CD14-positive monocyte (primary cell): ENCODE results near the gene TACR1. TPM values are rescaled to one million over a fixed set of nuclear protein-coding genes. Genes with fewer than 3 reads are reported as not detected.

Experiments used
- DNase-seq, 3 donors: peaks; one replicate each; pipeline ENCODE4 v3.0.0-alpha.2; 2011 to 2022
- H2AFZ ChIP-seq: 2 replicates; pipeline ENCODE4 v1.6.0; 2012; ENCODE audit warnings: mild to moderate bottlenecking, low read depth, low read length, inconsistent platforms; ENCODE audit not compliant: insufficient read depth, poor library complexity, severe bottlenecking
- H3K27ac ChIP-seq, 2 donors: 1 replicate in 1 of 2; 2 replicates in 1 of 2; pipeline ENCODE4 v1.5.1; 2012 to 2013; ENCODE audit warnings: low read length in 2 of 2, control low read depth in 1 of 2, inconsistent platforms in 1 of 2, low read depth in 1 of 2, mild to moderate bottlenecking in 1 of 2
- H3K27me3 ChIP-seq, 2 donors: one replicate each; pipeline versions ENCODE4 v1.6.0 to v1.6.1; 2011 to 2013; ENCODE audit warnings: low read length in 2 of 2; ENCODE audit not compliant: control insufficient read depth in 2 of 2, insufficient read depth in 2 of 2
- H3K36me3 ChIP-seq, 2 donors: replicated peaks in 1 of 2; 1 replicate in 1 of 2; 2 replicates in 1 of 2; pipeline versions ENCODE4 v1.5.1 to v1.6.1; 2012 to 2013; ENCODE audit warnings: low read length in 2 of 2, control low read depth in 1 of 2, inconsistent platforms in 1 of 2, mild to moderate bottlenecking in 1 of 2; ENCODE audit not compliant: insufficient read depth in 2 of 2, control insufficient read depth in 1 of 2
- H3K4me1 ChIP-seq, 2 donors: 1 replicate in 1 of 2; 2 replicates in 1 of 2; pipeline versions ENCODE4 v1.5.1 to v1.6.1; 2012 to 2013; ENCODE audit warnings: low read length in 2 of 2, control low read depth in 1 of 2, inconsistent platforms in 1 of 2, mild to moderate bottlenecking in 1 of 2, moderate library complexity in 1 of 2; ENCODE audit not compliant: insufficient read depth in 2 of 2, control insufficient read depth in 1 of 2
- H3K4me2 ChIP-seq: replicated peaks from 2 replicates; pipeline ENCODE3; 2012; ENCODE audit warnings: low read length, moderate library complexity, mild to moderate bottlenecking; ENCODE audit not compliant: poor library complexity, severe bottlenecking; ENCODE audit errors: extremely low read depth
- H3K4me3 ChIP-seq, 3 experiments: fragments of 200-600 bp in 1 of 3; sonication (generic) in 1 of 3; replicated peaks in 1 of 3; 1 replicate in 2 of 3; 2 replicates in 1 of 3; pipeline ENCODE4 v1.5.1; 2011 to 2013; ENCODE audit warnings: low read length in 3 of 3, mild to moderate bottlenecking in 3 of 3, control low read depth in 2 of 3, low read depth in 2 of 3, inconsistent platforms in 1 of 3, moderate library complexity in 1 of 3
- H3K79me2 ChIP-seq: 2 replicates; pipeline ENCODE4 v1.6.0; 2012; ENCODE audit warnings: mild to moderate bottlenecking, control low read depth, inconsistent platforms, low read length, moderate library complexity; ENCODE audit not compliant: insufficient read depth
- H3K9ac ChIP-seq: 2 replicates; pipeline ENCODE4 v1.6.0; 2017; ENCODE audit warnings: low read length, mild to moderate bottlenecking; ENCODE audit not compliant: insufficient read depth, poor library complexity, severe bottlenecking
- H3K9me3 ChIP-seq, 2 donors: replicated peaks in 1 of 2; 1 replicate in 1 of 2; 2 replicates in 1 of 2; pipeline versions ENCODE4 v1.5.1 to v1.6.1; 2012 to 2013; ENCODE audit warnings: low read length in 2 of 2, control low read depth in 1 of 2; ENCODE audit not compliant: control insufficient read depth in 1 of 2, insufficient read depth in 1 of 2
- H4K20me1 ChIP-seq: 2 replicates; pipeline ENCODE4 v1.6.0; 2012; ENCODE audit warnings: mild to moderate bottlenecking, low read length, control low read depth, moderate library complexity; ENCODE audit not compliant: insufficient read depth
- H3K27ac Mint-ChIP-seq, 7 donors: one replicate each; pipeline ENCODE4 v1.8.0; 2020; ENCODE audit warnings: mild to moderate bottlenecking in 7 of 7, mixed read lengths in 7 of 7, moderate library complexity in 6 of 7, inconsistent platforms in 2 of 7
- H3K27me3 Mint-ChIP-seq, 3 donors: one replicate each; pipeline ENCODE4 v1.8.0; 2021 to 2022; ENCODE audit warnings: low read depth in 3 of 3, mild to moderate bottlenecking in 3 of 3, mixed read lengths in 3 of 3, moderate library complexity in 3 of 3, inconsistent platforms in 1 of 3
- H3K36me3 Mint-ChIP-seq, 2 donors: one replicate each; pipeline ENCODE4 v1.8.0; 2020; ENCODE audit warnings: mixed read lengths in 2 of 2, inconsistent platforms in 1 of 2, mild to moderate bottlenecking in 1 of 2
- H3K4me1 Mint-ChIP-seq: one replicate; pipeline ENCODE4 v1.8.0; 2020; ENCODE audit warnings: mild to moderate bottlenecking, mixed read lengths
- H3K4me3 Mint-ChIP-seq, 2 donors: one replicate each; pipeline ENCODE4 v1.8.0; 2020; ENCODE audit warnings: mild to moderate bottlenecking in 2 of 2, mixed read lengths in 2 of 2, moderate library complexity in 1 of 2
- H3K9me3 Mint-ChIP-seq, 7 donors: one replicate each; pipeline ENCODE4 v1.8.0; 2020 to 2022; ENCODE audit warnings: mixed read lengths in 7 of 7, mild to moderate bottlenecking in 6 of 7, moderate library complexity in 6 of 7, inconsistent platforms in 2 of 7
- CTCF ChIP-seq: fragments of 200-600 bp; IDR thresholded peaks from one replicate; pipeline ENCODE4 v1.8.0; 2022; ENCODE audit warnings: antibody characterized with exemption, mild to moderate bottlenecking
- WGBS: methylation state at CpG from one replicate; pipeline ENCODE4 v1.1.5; 2013; ENCODE audit warnings: missing lambda C conversion rate; ENCODE audit not compliant: insufficient coverage; 5-methylcytosine and 5-hydroxymethylcytosine counted together
- intact Hi-C, 2 donors: fragments of 100-400 bp; cut with micrococcal nuclease; formaldehyde crosslinking; loops; one replicate each; pipeline versions ENCODE4 v1.15.0 to v1.15.1; 2023
- polyA plus RNA-seq, 3 donors: library from polyadenylated mRNA; depleted of rRNA in 1 of 3; unstranded in 2 of 3; stranded (reverse) in 1 of 3; fragments of 300-500 nt in 2 of 3; fragments of >200 nt in 1 of 3; fragmentation: Illumina TruSeq in 2 of 3; gene quantifications; 1 replicate in 2 of 3; 2 replicates in 1 of 3; pipeline ENCODE4 v1.2.3, GENCODE V29; 2012 to 2021

The TACR1 gene
- polyA plus RNA-seq, 3 donors, result not detected

DNA sequence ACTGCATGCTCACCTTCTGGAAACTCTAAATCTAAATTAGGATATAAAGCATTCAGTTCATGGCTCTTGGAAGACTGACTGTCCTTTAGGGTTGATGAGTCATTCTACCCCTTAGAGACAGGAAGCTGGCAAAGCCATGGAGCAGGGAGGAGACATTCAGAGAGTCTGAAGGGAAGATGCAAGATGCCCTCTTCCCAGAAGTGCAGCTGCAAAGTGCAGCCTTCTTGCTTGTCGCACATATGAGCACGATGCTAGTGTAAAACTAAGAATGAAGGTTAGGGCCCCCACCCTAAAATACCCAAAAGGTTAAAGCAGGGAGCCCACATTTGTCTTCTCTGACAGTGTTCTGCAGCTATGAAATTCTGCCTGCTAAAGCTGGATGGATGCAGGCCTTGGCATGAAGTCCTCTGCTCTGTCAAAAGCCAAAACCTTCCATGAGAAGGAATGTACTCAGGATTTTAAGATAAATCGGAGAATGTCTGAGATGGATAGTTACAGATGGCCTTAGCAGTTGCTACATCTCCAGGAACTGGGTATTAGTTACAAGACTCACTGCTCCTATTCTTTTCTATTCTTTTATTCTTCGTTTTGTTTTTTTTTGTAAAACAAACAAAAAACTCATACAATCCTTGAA, 151.2 kb downstream of the TACR1 start:
- Histone ChIP-seq H3K9ac (no peak overlapping the region), H3K79me2 (no peaks in the 10 kb centered on the region), H3K4me2 (no peak overlapping the region), H4K20me1 (no peaks in the 10 kb centered on the region), H3K36me3 (no peaks in the 10 kb centered on the region), H3K9me3 (no peaks in the 10 kb centered on the region), H3K4me3 (no peak overlapping the region), H3K4me1 (no peaks in the 10 kb centered on the region), H2AFZ (no peak overlapping the region), H3K27me3 (no peaks in the 10 kb centered on the region), H3K27ac (no peak overlapping the region)
- DNase-seq, result no peak
- H3K27ac Mint-ChIP-seq, result no peak overlapping the region
- no peak for TF ChIP-seq CTCF
- no peak overlapping the region for H3K4me3 Mint-ChIP-seq
- H3K4me1 Mint-ChIP-seq, result peaks cover 5% of the 10 kb centered on the region
- no peaks in the 10 kb centered on the region for H3K9me3 Mint-ChIP-seq
- intact Hi-C loops, result no loop called here
- no peaks in the 10 kb centered on the region for H3K36me3 Mint-ChIP-seq
- no CpG with 5 or more reads among the region's 4 CpGs for WGBS
- H3K27me3 Mint-ChIP-seq, result peaks cover 0 to 8% (median 4%) of the 10 kb centered on the region in 3 donors

- Histone ChIP-seq H3K36me3 (no peaks in the 10 kb centered on the region), H3K79me2 (no peaks in the 10 kb centered on the region), H3K9ac (no peak overlapping the region), H2AFZ (no peak overlapping the region), H3K4me2 (no peak overlapping the region), H3K4me1 (peaks cover under 1% of the 10 kb centered on the region in 2 donors), H3K27ac (no peak overlapping the region), H3K9me3 (no peaks in the 10 kb centered on the region), H4K20me1 (no peaks in the 10 kb centered on the region), H3K27me3 (no peaks in the 10 kb centered on the region), H3K4me3 (no peak overlapping the region)
- intact Hi-C loops, result no loop called here
- 100% methylated on average over 1 of the region's 2 CpGs for WGBS
- Mint-ChIP-seq H3K4me1 (peaks cover 5% of the 10 kb centered on the region), H3K27ac (peak overlapping the region in 1 of 7 donors; percentile 28), H3K27me3 (peaks cover 0 to 6% (median 4%) of the 10 kb centered on the region in 3 donors), H3K36me3 (no peaks in the 10 kb centered on the region), H3K9me3 (no peaks in the 10 kb centered on the region), H3K4me3 (no peak overlapping the region)
- TF ChIP-seq CTCF, result no peak
- DNase-seq, result no peak
Measured at GRCh38 chr2:75047189-75047991, 151.9 kb downstream of the TACR1 start.
